Measurements from ENCODE around the gene SFXN2. TPM values are rescaled to one million over a fixed set of nuclear protein-coding genes. Genes with fewer than 3 reads are reported as not detected.

Gene SFXN2
- polyA plus RNA-seq, 1 experiment, result 5.6 TPM

- CTCF ChIA-PET, result interaction anchor here (1.0 kb wide), 1 partner anchor 131 kb away, joined by 3 read pairs; no protein-coding TSS in a partner anchor
- no peak for DNase-seq (ENCODE audit: low read depth)
- POLR2A ChIA-PET, result no interaction called here
- Histone ChIP-seq H3K36me3 (ENCODE audit: control insufficient read depth, insufficient read depth, low read length) (no peaks in the 10 kb centered on the region), H3K4me3 (ENCODE audit: low read depth, low read length) (no peak overlapping the region), H3K27me3 (ENCODE audit: control insufficient read depth, insufficient read depth, low read length) (no peaks in the 10 kb centered on the region)
- TF ChIP-seq, protein P1, sequence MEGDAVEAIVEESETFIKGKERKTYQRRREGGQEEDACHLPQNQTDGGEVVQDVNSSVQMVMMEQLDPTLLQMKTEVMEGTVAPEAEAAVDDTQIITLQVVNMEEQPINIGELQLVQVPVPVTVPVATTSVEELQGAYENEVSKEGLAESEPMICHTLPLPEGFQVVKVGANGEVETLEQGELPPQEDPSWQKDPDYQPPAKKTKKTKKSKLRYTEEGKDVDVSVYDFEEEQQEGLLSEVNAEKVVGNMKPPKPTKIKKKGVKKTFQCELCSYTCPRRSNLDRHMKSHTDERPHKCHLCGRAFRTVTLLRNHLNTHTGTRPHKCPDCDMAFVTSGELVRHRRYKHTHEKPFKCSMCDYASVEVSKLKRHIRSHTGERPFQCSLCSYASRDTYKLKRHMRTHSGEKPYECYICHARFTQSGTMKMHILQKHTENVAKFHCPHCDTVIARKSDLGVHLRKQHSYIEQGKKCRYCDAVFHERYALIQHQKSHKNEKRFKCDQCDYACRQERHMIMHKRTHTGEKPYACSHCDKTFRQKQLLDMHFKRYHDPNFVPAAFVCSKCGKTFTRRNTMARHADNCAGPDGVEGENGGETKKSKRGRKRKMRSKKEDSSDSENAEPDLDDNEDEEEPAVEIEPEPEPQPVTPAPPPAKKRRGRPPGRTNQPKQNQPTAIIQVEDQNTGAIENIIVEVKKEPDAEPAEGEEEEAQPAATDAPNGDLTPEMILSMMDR (IDR thresholded peaks at IDR 0.05; ENCODE audit: insufficient read depth, low read depth, low read length), result no peak
Measured at GRCh38 chr10:102785818-102786217, 71.4 kb downstream of the SFXN2 start.

- ChIA-PET CTCF (interaction anchor here (0.5 kb wide), 1 partner anchor 35 kb away, joined by 3 read pairs; no protein-coding TSS in a partner anchor), POLR2A (no interaction called here)
- Histone ChIP-seq H3K27me3 (ENCODE audit: control insufficient read depth, insufficient read depth, low read length) (no peaks in the 10 kb centered on the region), H3K4me3 (ENCODE audit: low read depth, low read length) (no peak overlapping the region), H3K36me3 (ENCODE audit: control insufficient read depth, insufficient read depth, low read length) (no peaks in the 10 kb centered on the region)
- TF ChIP-seq, protein P1 (IDR thresholded peaks at IDR 0.05; ENCODE audit: insufficient read depth, low read depth, low read length), result no peak
- DNase-seq (ENCODE audit: low read depth), result peak; percentile 49
Measured at GRCh38 chr10:102791754-102792395, 77.4 kb downstream of the SFXN2 start.

Other genes with a start within 250 kb of the SFXN2 start
- 178 and 216 TPM in 2 replicates for gene ACTR1A, start 211.9 kb upstream of the SFXN2 start, polyA plus RNA-seq (2011; rRNA removed)
- gene SUFU, start 210.7 kb upstream of the SFXN2 start, polyA plus RNA-seq (2011; rRNA removed), result 5.3 and 8.5 TPM in 2 replicates
- 60.4 and 105 TPM in 2 replicates for gene TRIM8, start 70.2 kb upstream of the SFXN2 start, polyA plus RNA-seq (2011; rRNA removed)
- 8.1 and 10.8 TPM in 2 replicates for gene ARL3, start 239 bp upstream of the SFXN2 start, polyA plus RNA-seq (2011; rRNA removed)
- 45.3 and 52.4 TPM in 2 replicates for gene WBP1L, start 29.3 kb downstream of the SFXN2 start, polyA plus RNA-seq (2011; rRNA removed)
- not detected in 2 replicates for gene CYP17A1, start 122.8 kb downstream of the SFXN2 start, polyA plus RNA-seq (2011; rRNA removed)
- 17.6 and 19.4 TPM in 2 replicates for gene BORCS7, start 139.6 kb downstream of the SFXN2 start, polyA plus RNA-seq (2011; rRNA removed)
- gene AS3MT, start 154.8 kb downstream of the SFXN2 start, polyA plus RNA-seq (2011; rRNA removed), result 3.0 and 4.5 TPM in 2 replicates
- 2.1 and 3.7 TPM in 2 replicates for gene CNNM2, start 203.7 kb downstream of the SFXN2 start, polyA plus RNA-seq (2011; rRNA removed)

Measured in BJ (cell line).